ENCODE measurements around the gene PCDHGA5. TPM values are rescaled to one million over a fixed set of nuclear protein-coding genes. Genes with fewer than 3 reads are reported as not detected.

PCDHGA5 gene
- total and polyA plus RNA-seq, 2 of the 8 experiments (the other 6 are each of a cell fraction or from before 2014, with no cell fraction given): 1.1 to 1.3 TPM

DNA sequence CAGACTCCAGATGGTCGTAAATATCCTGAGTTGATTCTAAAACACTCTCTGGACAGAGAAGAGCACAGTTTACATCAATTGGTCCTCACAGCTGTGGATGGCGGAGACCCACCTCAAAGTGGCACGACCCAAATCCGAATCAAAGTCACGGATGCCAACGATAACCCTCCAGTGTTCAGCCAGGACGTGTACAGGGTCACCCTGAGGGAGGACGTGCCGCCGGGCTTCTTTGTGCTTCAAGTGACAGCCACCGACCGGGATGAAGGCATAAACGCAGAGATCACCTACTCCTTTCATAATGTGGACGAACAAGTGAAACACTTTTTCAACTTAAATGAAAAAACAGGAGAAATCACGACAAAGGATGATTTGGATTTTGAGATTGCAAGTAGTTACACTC, 3.3 kb upstream of the PCDHGA5 start:
- Histone ChIP-seq H2BK15ac (ENCODE audit: low read length) (no peak overlapping the region), H3K27ac (ENCODE audit: low read depth, low read length) (no peak overlapping the region), H3K79me1 (ENCODE audit: low read depth, low read length) (no peaks in the 10 kb centered on the region), H4K20me1 (replicated peaks in 1 of 2; ENCODE audit: control insufficient read depth in 1 of 2, insufficient read depth in 2 of 2, low read length in 2 of 2) (no peaks in the 10 kb centered on the region), H4K8ac (ENCODE audit: extremely low read depth, insufficient read depth, low read length) (no peak overlapping the region), H3K27me3 (replicated peaks in 1 of 4; ENCODE audit: control insufficient read depth in 3 of 4, extremely low read depth in 1 of 4, insufficient read depth in 3 of 4, low read length in 3 of 4) (no peaks in the 10 kb centered on the region), H2AFZ (ENCODE audit: low read length) (no peak overlapping the region), H3K4me1 (replicated peaks in 1 of 4; ENCODE audit: control insufficient read depth in 3 of 4, insufficient read depth in 4 of 4, low read length in 3 of 4) (peaks cover 0 to 3% (median under 1%) of the 10 kb centered on the region in 4 experiments; a peak in 1 of 7 replicates), H2BK12ac (ENCODE audit: low read depth, low read length) (no peak overlapping the region), H2BK5ac (ENCODE audit: low read depth, low read length) (no peak overlapping the region), H3K23ac (ENCODE audit: insufficient read length) (no peak overlapping the region), H3K14ac (ENCODE audit: insufficient read length) (no peak overlapping the region), H3K18ac (ENCODE audit: extremely low read depth, low read length) (no peak overlapping the region), H2BK20ac (ENCODE audit: low read length) (no peak overlapping the region), H3K9ac (replicated peaks in 1 of 4; ENCODE audit: extremely low read depth in 1 of 4, low read depth in 3 of 4, low read length in 3 of 4) (no peak overlapping the region), H3K4ac (replicated peaks; ENCODE audit: insufficient read length, low read depth, low read length) (no peak overlapping the region), H3K9me3 (ENCODE audit: insufficient read depth in 2 of 2, low read depth in 1 of 2, low read length in 1 of 2) (peaks cover 43 to 56% of the 10 kb centered on the region in 2 experiments), H4K91ac (replicated peaks; ENCODE audit: insufficient read length, low read length) (no peak overlapping the region), H3K23me2 (ENCODE audit: low read depth, low read length) (no peaks in the 10 kb centered on the region), H2BK120ac (replicated peaks; ENCODE audit: low read depth, low read length) (no peak overlapping the region), H3K79me2 (ENCODE audit: control insufficient read depth in 1 of 2, insufficient read depth in 2 of 2, low read length in 2 of 2) (no peaks in the 10 kb centered on the region), H4K5ac (ENCODE audit: insufficient read length, low read depth, low read length) (no peak overlapping the region), H2AK5ac (ENCODE audit: low read depth, low read length) (no peak overlapping the region), H3K56ac (replicated peaks; ENCODE audit: insufficient read length, low read depth, low read length) (no peak overlapping the region), H3K4me3 (ENCODE audit: extremely low read depth in 1 of 4, insufficient read depth in 2 of 4, low read depth in 3 of 4, low read length in 4 of 4) (no peak overlapping the region), H3K36me3 (ENCODE audit: control insufficient read depth in 2 of 4, insufficient read depth in 4 of 4, low read length in 3 of 4) (peaks cover 0 to 8% (median 3%) of the 10 kb centered on the region in 4 experiments; a peak in 4 of 8 replicates), H3K4me2 (ENCODE audit: insufficient read depth in 1 of 2, low read depth in 2 of 2, low read length in 2 of 2) (no peak overlapping the region)
- no peak for DNase-seq (ENCODE audit: low read depth in 1 of 2, low spot score in 2 of 2)
- POLR2A ChIA-PET (ENCODE audit: partially characterized antibody): interaction anchor here (1.1 kb wide), 1 partner anchor 48 kb away, joined by 3 read pairs; no protein-coding TSS in a partner anchor
- FAIRE-seq: no peak
- CTCF ChIA-PET (ENCODE audit: partially characterized antibody): interaction anchor here (0.7 to 3.4 kb wide), 22 partner anchors 9 to 204 kb away, joined by 3 to 20 read pairs (median 4); partner anchors contain the start of genes PCDHB14, PCDHB15, PCDHB16 and PCDHGA11
- WGBS, 2 experiments (ENCODE audit: extremely low coverage in 1 of 2, insufficient coverage in 1 of 2, insufficient read length in 1 of 2, insufficient replicate concordance in 2 of 2, low coverage in 1 of 2, low lambda C conversion rate in 2 of 2, missing lambda C conversion rate in 1 of 2): 91% methylated on average over 15 of the region's 15 CpGs; no CpG with 5 or more reads in 1 of the 2 experiments
- TF ChIP-seq E2F6 (IDR thresholded peaks at IDR 0.05) (no peak), TCF12 (IDR thresholded peaks at IDR 0.05; ENCODE audit: low read depth, low read length) (no peak), FOSL1 (IDR thresholded peaks at IDR 0.05; ENCODE audit: insufficient read depth, low read depth, low read length) (no peak), JUN (IDR thresholded peaks at IDR 0.05; ENCODE audit: low read depth, low read length) (no peak), SAP30 (IDR thresholded peaks at IDR 0.05; ENCODE audit: insufficient read depth, insufficient replicate concordance, low read length) (no peak)

Measured in H1 (cell line).